ENCODE results near the gene MAN1C1.
"Not testable (repeated sequence)": the region's sequence is repeated elsewhere in the genome, so short reads cannot be mapped to it uniquely, and the experiment has no call there.

MAN1C1 gene

GRCh38 chr1:25583519-25584370 is 32.8 kb upstream of the MAN1C1 start:
- no peak for DNase-seq

- no peak for DNase-seq
Observed at GRCh38 chr1:25586181-25586588, 30.4 kb upstream of the MAN1C1 start.

- DNase-seq: no peak
Observed at GRCh38 chr1:25587290-25587689, 29.3 kb upstream of the MAN1C1 start.

GRCh38 chr1:25588224-25588623 is 28.4 kb upstream of the MAN1C1 start:
- DNase-seq: not testable (repeated sequence)

- not testable (repeated sequence) for DNase-seq
Observed at GRCh38 chr1:25588786-25589185, 27.8 kb upstream of the MAN1C1 start.

GRCh38 chr1:25590096-25590824 is 26.3 kb upstream of the MAN1C1 start:
- no peak for DNase-seq

- DNase-seq: no peak
Observed at GRCh38 chr1:25593861-25594260, 22.7 kb upstream of the MAN1C1 start.

- no peak for DNase-seq
Observed at GRCh38 chr1:25594971-25595370, 21.6 kb upstream of the MAN1C1 start.

GRCh38 chr1:25596641-25597040 is 19.9 kb upstream of the MAN1C1 start:
- not testable (repeated sequence) for DNase-seq

GRCh38 chr1:25598879-25599278 is 17.7 kb upstream of the MAN1C1 start:
- no peak for DNase-seq

GRCh38 chr1:25599969-25600610 is 16.5 kb upstream of the MAN1C1 start:
- no peak for DNase-seq

GRCh38 chr1:25600971-25601699 is 15.5 kb upstream of the MAN1C1 start:
- DNase-seq: not testable (repeated sequence)

GRCh38 chr1:25603779-25604538 is 12.6 kb upstream of the MAN1C1 start:
- DNase-seq: not testable (repeated sequence)

- DNase-seq: no peak
Observed at GRCh38 chr1:25607123-25607522, 9.5 kb upstream of the MAN1C1 start.

GRCh38 chr1:25608488-25609178 is 8.0 kb upstream of the MAN1C1 start:
- peak; percentile 24 for DNase-seq

GRCh38 chr1:25609921-25610320 is 6.7 kb upstream of the MAN1C1 start:
- DNase-seq: no peak

GRCh38 chr1:25610822-25611630 is 5.6 kb upstream of the MAN1C1 start:
- no peak for DNase-seq

- no peak for DNase-seq
Observed at GRCh38 chr1:25611843-25612242, 4.7 kb upstream of the MAN1C1 start.

- no peak for DNase-seq
Observed at GRCh38 chr1:25612421-25612820, 4.2 kb upstream of the MAN1C1 start.

GRCh38 chr1:25613091-25613490 is 3.5 kb upstream of the MAN1C1 start:
- DNase-seq: no peak
